SKM-1 (cell line): Measurements from ENCODE around the gene LAMA5.

Experiments
- DNase-seq: peaks from one replicate; lab custom pipeline; 2025; ENCODE audit not compliant: unreplicated experiment; lab: John Stamatoyannopoulos, UW

LAMA5 gene

GRCh38 chr20:62348604-62349003, 18.5 kb downstream of the LAMA5 start:
- DNase-seq = no peak

DNA sequence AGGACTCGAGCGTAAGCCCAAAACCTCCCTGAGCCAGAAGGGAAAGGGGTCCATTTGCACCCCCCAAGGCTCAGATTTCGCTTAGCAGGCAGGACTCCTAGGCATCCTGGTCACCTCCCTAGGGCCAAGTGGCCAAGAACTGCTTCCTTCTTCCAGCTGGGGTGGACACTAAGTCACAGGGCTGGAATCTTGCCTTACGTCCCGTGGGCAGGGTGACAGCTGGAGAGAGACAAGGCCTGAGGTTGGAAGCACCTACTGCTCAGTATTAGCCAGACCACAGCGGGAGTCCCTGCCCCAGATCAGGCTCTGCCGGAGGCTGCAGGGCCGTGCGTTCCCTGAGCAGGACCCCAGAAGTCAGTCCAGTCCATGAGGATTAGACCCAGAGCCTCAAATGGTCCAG, 19.7 kb downstream of the LAMA5 start:
- no peak for DNase-seq

DNA sequence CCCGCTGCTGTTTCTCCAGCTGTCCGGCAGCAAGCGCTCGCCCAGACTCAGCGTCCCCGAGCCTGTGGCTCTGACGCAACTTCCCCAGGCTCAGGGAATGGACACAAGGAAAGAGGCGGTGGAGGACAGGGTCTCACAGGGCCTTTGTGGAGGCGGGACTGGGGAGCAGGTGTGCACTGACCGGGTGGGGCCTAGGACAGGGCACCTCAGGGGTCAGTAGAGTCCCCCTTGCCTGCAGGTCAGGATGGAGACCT, 20.0 kb downstream of the LAMA5 start:
- DNase-seq = no peak

GRCh38 chr20:62346398-62347150, 20.5 kb downstream of the LAMA5 start:
- no peak for DNase-seq

- no peak for DNase-seq
Measured at GRCh38 chr20:62345681-62346370, 21.3 kb downstream of the LAMA5 start.

DNA sequence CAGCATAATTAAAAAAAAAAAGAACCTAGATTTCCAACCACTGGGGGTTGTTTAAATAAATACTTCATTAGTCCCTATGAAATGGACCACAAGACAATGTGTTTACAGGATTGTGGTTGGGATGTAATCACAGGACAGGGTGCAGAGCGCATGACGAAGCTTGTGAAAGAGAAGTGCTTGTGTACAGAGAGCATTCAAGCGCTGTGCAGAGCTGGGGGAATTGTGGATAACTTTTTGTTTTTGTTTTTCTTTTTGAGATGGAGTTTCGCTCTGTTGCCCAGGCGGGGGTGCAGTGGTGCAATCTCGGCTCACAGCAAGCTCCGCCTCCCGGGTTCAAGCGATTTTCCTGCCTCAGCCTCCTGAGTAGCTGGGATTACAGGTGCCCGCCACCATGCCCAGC, 22.3 kb downstream of the LAMA5 start:
- DNase-seq = no peak

DNA sequence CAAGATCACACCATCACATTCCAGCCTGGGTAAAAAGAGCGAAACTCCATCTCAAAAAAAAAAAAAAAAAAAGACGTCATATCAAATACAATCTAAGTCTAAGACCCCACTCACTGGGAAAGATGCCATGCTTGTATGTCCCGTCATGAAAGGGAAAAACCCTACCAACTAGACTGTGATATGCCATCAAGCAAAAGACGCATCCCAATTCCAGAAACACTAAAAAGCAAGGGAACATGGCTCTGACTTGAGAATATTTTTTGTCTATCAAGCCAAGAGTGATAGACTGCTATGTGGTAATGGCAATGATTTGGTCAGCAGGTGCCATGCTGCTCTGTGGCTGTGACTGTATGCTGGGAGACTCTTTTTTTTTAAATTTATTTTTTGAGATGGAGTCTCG, 23.0 kb downstream of the LAMA5 start:
- no peak for DNase-seq

DNA sequence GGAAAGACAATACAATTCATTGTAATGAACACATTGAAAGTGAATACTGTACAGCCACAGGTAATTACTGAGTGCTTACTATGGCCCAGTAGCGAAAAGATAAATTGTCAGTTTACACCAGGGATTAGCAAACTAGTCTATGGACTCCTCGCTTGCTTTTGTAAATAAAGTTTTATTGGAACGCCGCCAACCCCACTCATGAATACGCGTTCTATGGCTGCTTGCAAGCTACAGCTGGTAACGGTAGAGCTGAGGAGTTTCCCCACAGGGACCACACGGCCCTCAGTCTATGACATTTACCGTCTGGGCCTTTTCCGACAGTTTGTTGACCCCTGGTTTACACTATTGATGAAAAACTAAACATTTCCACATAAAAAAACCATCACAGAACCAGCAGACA, 24.2 kb downstream of the LAMA5 start:
- no peak for DNase-seq

DNA sequence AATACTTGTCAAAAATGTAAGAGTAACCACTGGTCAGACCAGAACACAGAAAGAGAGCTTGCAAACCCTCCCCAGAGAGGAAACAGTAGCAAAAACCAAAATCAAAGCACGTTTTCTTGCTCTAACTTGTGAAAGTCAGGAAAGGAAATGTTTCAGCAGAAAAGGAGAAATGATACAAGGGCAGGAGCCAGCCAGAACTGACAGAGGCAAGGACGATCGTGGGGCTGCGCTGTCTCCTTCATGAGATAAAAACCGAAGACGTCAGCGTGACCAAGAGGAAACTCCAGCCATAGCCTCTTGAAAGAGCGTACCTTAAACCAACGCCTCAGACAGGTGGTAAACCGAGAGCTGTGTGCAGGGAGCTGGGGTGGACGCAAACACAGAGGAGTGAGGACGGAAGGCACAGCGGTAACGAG, 27.5 kb downstream of the LAMA5 start:
- no peak for DNase-seq

DNA sequence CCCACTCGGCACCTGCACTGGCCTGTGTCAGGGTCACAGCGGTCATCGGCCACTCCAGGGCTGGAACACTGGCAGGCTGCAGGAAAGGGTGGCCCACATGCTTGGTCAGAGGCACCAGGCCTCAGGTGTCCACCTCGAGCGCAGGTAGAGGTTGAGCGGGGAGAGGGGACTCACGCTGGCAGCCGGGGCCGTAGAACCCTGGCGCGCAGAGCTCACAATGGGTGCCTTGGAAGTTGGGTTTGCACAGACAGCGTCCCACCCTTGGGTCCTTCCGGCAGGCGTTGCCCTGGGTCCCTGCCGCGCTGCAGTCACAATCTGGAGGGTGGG, 28.9 kb downstream of the LAMA5 start:
- no peak for DNase-seq

GRCh38 chr20:62337558-62338293, 29.4 kb downstream of the LAMA5 start:
- no peak for DNase-seq

- DNase-seq = no peak
Measured at GRCh38 chr20:62336775-62337557, 30.1 kb downstream of the LAMA5 start.

DNA sequence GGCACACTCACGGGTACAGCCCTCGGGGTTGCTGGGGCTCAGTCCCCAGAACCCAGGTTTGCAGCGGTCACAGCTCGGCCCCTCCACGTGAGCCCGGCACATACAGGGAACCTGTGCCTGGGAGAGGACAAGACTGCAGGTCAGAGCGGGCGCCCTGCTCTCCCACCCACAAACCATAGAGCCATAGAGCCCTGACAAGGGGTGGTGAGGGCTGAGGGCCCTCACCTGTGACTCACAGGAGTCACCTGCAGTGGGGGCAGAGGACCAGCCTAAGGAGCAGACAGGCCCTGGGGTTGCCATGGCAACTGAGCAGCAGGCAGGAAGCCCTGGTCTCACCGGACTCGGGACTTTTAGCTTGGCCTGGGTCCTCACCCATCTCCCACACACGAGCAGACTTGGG, 30.8 kb downstream of the LAMA5 start:
- no peak for DNase-seq

GRCh38 chr20:62335532-62335931, 31.6 kb downstream of the LAMA5 start:
- no peak for DNase-seq

GRCh38 chr20:62334881-62335280, 32.2 kb downstream of the LAMA5 start:
- DNase-seq = no peak

DNA sequence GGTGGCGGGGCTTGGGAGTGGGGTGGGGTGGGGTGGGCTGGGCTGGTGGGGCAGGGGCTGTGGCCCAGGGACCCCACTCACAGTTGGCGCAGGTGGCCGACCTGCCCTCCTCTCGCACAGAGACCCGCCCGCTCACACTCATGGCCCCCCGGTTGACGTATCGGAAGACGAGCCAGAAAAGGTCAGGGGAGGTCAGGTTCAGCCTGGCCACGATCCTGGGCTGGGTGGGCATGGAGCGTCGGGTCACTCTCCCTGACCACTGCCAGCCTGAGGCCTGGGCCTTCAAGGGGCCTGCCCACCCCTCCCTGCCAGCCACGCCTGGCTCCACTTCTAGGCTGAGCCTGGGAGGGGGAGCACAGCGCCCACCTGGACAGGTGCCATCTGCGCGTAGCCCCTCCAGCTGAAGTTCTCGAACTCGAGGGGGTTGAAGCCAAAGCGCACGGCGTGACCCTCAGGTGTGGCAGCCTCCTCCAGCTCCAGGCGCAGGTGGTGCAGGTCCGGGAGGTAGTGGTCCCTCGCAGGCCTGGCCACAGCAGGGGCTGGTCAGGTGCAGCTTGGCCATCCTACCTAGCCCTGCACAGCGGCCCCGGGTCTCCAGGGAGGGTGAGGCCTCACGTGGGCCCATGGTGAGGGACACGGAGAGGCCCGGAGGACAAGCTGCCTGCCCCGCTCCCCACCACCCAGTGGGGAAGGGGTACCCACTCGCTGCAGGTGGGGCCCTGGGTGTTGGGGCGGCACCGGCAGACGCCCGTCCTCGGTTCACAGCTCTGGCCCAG, 33.1 kb downstream of the LAMA5 start:
- no peak for DNase-seq

GRCh38 chr20:62332989-62333819, 33.9 kb downstream of the LAMA5 start:
- DNase-seq = no peak

GRCh38 chr20:62332421-62332820, 34.7 kb downstream of the LAMA5 start:
- DNase-seq = no peak

DNA sequence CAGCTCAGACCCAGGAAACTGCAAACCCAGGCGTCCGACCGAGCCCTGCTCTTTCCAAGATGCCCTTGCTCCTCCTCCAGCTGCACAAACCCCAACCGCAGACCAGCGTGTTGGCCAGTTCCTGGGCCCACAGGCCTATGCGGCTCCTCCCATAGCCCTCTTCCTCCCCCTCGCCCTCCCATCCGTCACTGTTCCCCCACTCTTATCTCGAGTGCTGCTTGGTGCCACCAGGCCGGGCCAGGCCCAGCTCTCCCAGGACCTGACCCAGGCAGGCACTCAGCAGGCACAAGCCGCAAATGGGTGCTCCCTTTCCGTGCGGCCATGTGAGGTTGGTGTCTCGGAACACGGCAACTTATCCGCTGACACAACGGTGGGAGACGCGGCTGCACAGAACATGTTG, 35.8 kb downstream of the LAMA5 start:
- no peak for DNase-seq
